GM12878 (cell line): ENCODE measurements around the gene C10orf105. TPM values are rescaled to one million over a fixed set of nuclear protein-coding genes. Genes with fewer than 3 reads are reported as not detected.

Experiments used
- ATAC-seq: fragments of 200-7000 bp; cut with Tn5 transposase; 3 replicates; pipeline ENCODE4 v1.9.1; 2020; ENCODE audit warnings: mild to moderate bottlenecking, moderate library complexity
- BruUV-seq: library from RNA; stranded (reverse); fragments of 400-500 nt; replicated peaks from 2 replicates; lab custom pipeline; 2021; lab: Mats Ljungman, UMichigan
- CTCF ChIA-PET: fragments of 300-600 bp; sonication (Branson Sonifier 250); formaldehyde crosslinking; extraction: SDS; loops from one replicate; lab custom pipeline; 2021; ENCODE audit warnings: inconsistent platforms; lab: Yijun Ruan, JAX
- POLR2A ChIA-PET: fragments of 350-600 bp; formaldehyde crosslinking; extraction: SDS; loops from one replicate; lab custom pipeline; 2021; ENCODE audit warnings: inconsistent platforms; lab: Charles Lee
- RAD21 ChIA-PET: fragments of 300-600 bp; sonication (Branson Sonifier 250); formaldehyde crosslinking; loops from one replicate; lab custom pipeline; 2023; ENCODE audit warnings: antibody characterized with exemption; ENCODE audit not compliant: unreplicated experiment; lab: Charles Lee
- SMC1A ChIA-PET: fragments of 300-600 bp; sonication (Branson Sonifier 250); formaldehyde crosslinking; loops from one replicate; lab custom pipeline; 2023; ENCODE audit not compliant: unreplicated experiment, uncharacterized antibody; lab: Charles Lee
- DNase-seq: peaks from one replicate; pipeline ENCODE4 v3.0.0-alpha.2; 2011; ENCODE audit warnings: low read depth, low spot score
- FAIRE-seq: peaks from 3 replicates; lab custom pipeline; 2011; peaks lifted over from hg19 to GRCh38; lab: Jason Lieb, UNC
- H2AFZ ChIP-seq: 2 replicates; pipeline ENCODE4 v1.6.0; 2011; ENCODE audit warnings: low read depth, low read length, control low read depth; ENCODE audit not compliant: control insufficient read depth
- H3K27ac ChIP-seq: 2 replicates; pipeline ENCODE4 v1.5.1; 2011; ENCODE audit warnings: control low read depth; ENCODE audit not compliant: control insufficient read depth, insufficient read depth
- H3K27me3 ChIP-seq, 2 experiments: replicated peaks in 1 of 2; 2 replicates each; pipeline versions ENCODE4 v1.6.0 to v1.6.1; 2011; ENCODE audit warnings: low read length in 1 of 2; ENCODE audit not compliant: control insufficient read depth in 2 of 2, insufficient read depth in 2 of 2
- H3K36me3 ChIP-seq, 2 experiments: 2 replicates each; pipeline ENCODE4 v1.5.1; 2011; ENCODE audit warnings: low read length in 1 of 2; ENCODE audit not compliant: control insufficient read depth in 2 of 2, insufficient read depth in 2 of 2
- H3K4me1 ChIP-seq: 2 replicates; pipeline ENCODE4 v1.6.1; 2011; ENCODE audit warnings: mild to moderate bottlenecking, low read length, moderate library complexity, mixed read lengths; ENCODE audit not compliant: control insufficient read depth, insufficient read depth
- H3K4me2 ChIP-seq: 2 replicates; pipeline ENCODE4 v1.6.0; 2011; ENCODE audit warnings: control low read depth; ENCODE audit not compliant: control insufficient read depth, insufficient read depth
- H3K4me3 ChIP-seq: fragments of 200-600 bp; sonication (generic); 2 replicates; pipeline ENCODE4 v1.5.1; 2016
- H3K79me2 ChIP-seq: 2 replicates; pipeline ENCODE4 v1.6.0; 2011; ENCODE audit warnings: low read length; ENCODE audit not compliant: control insufficient read depth, insufficient read depth
- H3K9ac ChIP-seq: 2 replicates; pipeline ENCODE4 v1.8.0; 2011; ENCODE audit warnings: low read length, control low read depth, mixed read lengths; ENCODE audit not compliant: control insufficient read depth, insufficient read depth
- H3K9me3 ChIP-seq: replicated peaks from 3 replicates; pipeline ENCODE4 v1.5.1; 2011; ENCODE audit warnings: mild to moderate bottlenecking, low read length; ENCODE audit not compliant: control insufficient read depth, insufficient read depth
- H4K20me1 ChIP-seq: 2 replicates; pipeline ENCODE4 v1.6.0; 2011; ENCODE audit not compliant: control insufficient read depth, insufficient read depth
- NFYA ChIP-seq: IDR thresholded peaks from 2 replicates; pipeline ENCODE4 v1.6.1; 2011; ENCODE audit warnings: low read depth, mild to moderate bottlenecking, low read length, improper control_type of control experiment, borderline replicate concordance
- STAT1 ChIP-seq: fragments of 450-650 bp; conservative IDR thresholded peaks from 2 replicates; pipeline ENCODE4 v1.6.1; 2014; ENCODE audit warnings: antibody characterized with exemption, mild to moderate bottlenecking
- TARDBP ChIP-seq: IDR thresholded peaks from 2 replicates; pipeline ENCODE4 v1.6.1; 2016; ENCODE audit warnings: borderline replicate concordance
- ZNF274 ChIP-seq: IDR thresholded peaks from one replicate; pipeline ENCODE4 v1.8.0; 2011; ENCODE audit not compliant: insufficient read length, insufficient read depth
- WGBS: methylation state at CpG from one replicate; pipeline ENCODE4 v1.1.6; 2016; ENCODE audit warnings: low lambda C conversion rate; ENCODE audit not compliant: insufficient replicate concordance, insufficient coverage; ENCODE audit errors: missing lambda C conversion rate; 5-methylcytosine and 5-hydroxymethylcytosine counted together
- in situ Hi-C: fragments of 300-500 bp; cut with MboI; formaldehyde crosslinking; loops from 9 replicates; pipeline ENCODE4 v1.14.3; 2018; ENCODE audit warnings: mixed read lengths
- intact Hi-C: fragments of 100-400 bp; cut with micrococcal nuclease; formaldehyde crosslinking; loops from one replicate; pipeline ENCODE4 v1.14.2; 2022; ENCODE audit not compliant: unreplicated experiment
- polyA plus RNA-seq, 11 experiments: library from polyadenylated mRNA; depleted of rRNA in 4 of 11; unstranded in 6 of 11; stranded (reverse) in 5 of 11; fragments of >200 nt; fragmentation: Nextera tagmentation in 4 of 11; fragmentation: Illumina TruSeq in 1 of 11; extraction: Ambion mirVana in 4 of 11; extraction: Trizol in 1 of 11; gene quantifications; 1 replicate in 1 of 11; 2 replicates in 10 of 11; pipeline versions ENCODE4 v1.2.1 to v1.2.3, GENCODE V29; 2011 to 2016; ENCODE audit warnings: inconsistent platforms in 2 of 11, missing spikeins in 2 of 11, low read depth in 1 of 11
- total RNA-seq, 4 experiments: library from RNA; depleted of rRNA in 3 of 4; stranded (reverse); fragments of >200 nt in 3 of 4; fragmentation: Illumina TruSeq in 1 of 4; extraction: Trizol in 1 of 4; gene quantifications; 2 replicates each; pipeline versions ENCODE4 v1.2.1 to v1.2.3, GENCODE V29; 2013 to 2021
- TF ChIP-seq, protein P1 (sequence below): fragments of 450-650 bp; IDR thresholded peaks from 2 replicates; pipeline ENCODE4 v1.6.1; 2017; ENCODE audit warnings: low read depth, mild to moderate bottlenecking, moderate library complexity

C10orf105 gene
- total and polyA plus RNA-seq, 10 of the 15 experiments (the other 5 are each of a cell fraction or from before 2014, with no cell fraction given) = 0.04 to 0.06 (median 0.05) TPM; not detected in 7

GRCh38 chr10:71746344-71747037 lies 26.9 kb upstream of the C10orf105 start:
- TF ChIP-seq, protein P1, sequence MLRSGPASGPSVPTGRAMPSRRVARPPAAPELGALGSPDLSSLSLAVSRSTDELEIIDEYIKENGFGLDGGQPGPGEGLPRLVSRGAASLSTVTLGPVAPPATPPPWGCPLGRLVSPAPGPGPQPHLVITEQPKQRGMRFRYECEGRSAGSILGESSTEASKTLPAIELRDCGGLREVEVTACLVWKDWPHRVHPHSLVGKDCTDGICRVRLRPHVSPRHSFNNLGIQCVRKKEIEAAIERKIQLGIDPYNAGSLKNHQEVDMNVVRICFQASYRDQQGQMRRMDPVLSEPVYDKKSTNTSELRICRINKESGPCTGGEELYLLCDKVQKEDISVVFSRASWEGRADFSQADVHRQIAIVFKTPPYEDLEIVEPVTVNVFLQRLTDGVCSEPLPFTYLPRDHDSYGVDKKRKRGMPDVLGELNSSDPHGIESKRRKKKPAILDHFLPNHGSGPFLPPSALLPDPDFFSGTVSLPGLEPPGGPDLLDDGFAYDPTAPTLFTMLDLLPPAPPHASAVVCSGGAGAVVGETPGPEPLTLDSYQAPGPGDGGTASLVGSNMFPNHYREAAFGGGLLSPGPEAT = no peak
- TF ChIP-seq STAT1 = no peak
- no peak for TF ChIP-seq ZNF274
- no peak for TF ChIP-seq NFYA
- no peak for TF ChIP-seq TARDBP
- TF ChIP-seq, all 136 proteins: peak for 0
- CTCF ChIA-PET = interaction anchor here (1.2 kb wide), 1 partner anchor 48 kb away, joined by 4 read pairs; no protein-coding TSS in a partner anchor
- Histone ChIP-seq H3K27me3 (no peaks in the 10 kb centered on the region), H4K20me1 (no peaks in the 10 kb centered on the region), H3K79me2 (no peaks in the 10 kb centered on the region), H3K4me3 (no peak overlapping the region), H3K4me2 (no peak overlapping the region), H3K9ac (no peak overlapping the region), H3K9me3 (no peaks in the 10 kb centered on the region; the same call in 2 of the 3 replicates), H3K36me3 (peaks cover 0 to 2% of the 10 kb centered on the region in 2 experiments; a peak in 1 of 4 replicates), H2AFZ (no peak overlapping the region), H3K27ac (peak overlapping the region; percentile 77), H3K4me1 (peaks cover 40% of the 10 kb centered on the region)
- no peak for DNase-seq
- no peak for ATAC-seq
- BruUV-seq = no TSS peak
- RAD21 ChIA-PET = interaction anchor here (1.0 to 1.4 kb wide), 2 partner anchors 18 to 49 kb away, joined by 5 to 6 read pairs; no protein-coding TSS in a partner anchor
- in situ Hi-C loops (no loop called here), intact Hi-C loops (no loop called here)
- POLR2A ChIA-PET = no interaction called here
- no peak for FAIRE-seq
- SMC1A ChIA-PET = interaction anchor here (1.2 to 1.9 kb wide), 2 partner anchors 20 to 49 kb away, joined by 5 to 6 read pairs; no protein-coding TSS in a partner anchor
- 89% methylated on average over 13 of the region's 13 CpGs for WGBS
